Activated CD4-positive, CD25-positive, alpha-beta regulatory T cell treated with anti-CD3 and anti-CD28 coated beads, Interleukin-2, amount 50 U/mL, for 24 hours (primary cell): Measurements from ENCODE around the gene HRCT1.
"Not testable (repeated sequence)": the region's sequence is repeated elsewhere in the genome, so short reads cannot be mapped to it uniquely, and the experiment has no call there.

ENCODE experiments used
- ATAC-seq, 2 donors: fragments of 150-1000 bp; cut with Tn5 transposase; one replicate each; pipeline ENCODE4 v1.10.0; 2021; ENCODE audit warnings: mild to moderate bottlenecking in 1 of 2, moderate library complexity in 1 of 2

Gene HRCT1

GRCh38 chr9:35919212-35920008 lies 13.4 kb downstream of the HRCT1 start:
- no peak for ATAC-seq

DNA sequence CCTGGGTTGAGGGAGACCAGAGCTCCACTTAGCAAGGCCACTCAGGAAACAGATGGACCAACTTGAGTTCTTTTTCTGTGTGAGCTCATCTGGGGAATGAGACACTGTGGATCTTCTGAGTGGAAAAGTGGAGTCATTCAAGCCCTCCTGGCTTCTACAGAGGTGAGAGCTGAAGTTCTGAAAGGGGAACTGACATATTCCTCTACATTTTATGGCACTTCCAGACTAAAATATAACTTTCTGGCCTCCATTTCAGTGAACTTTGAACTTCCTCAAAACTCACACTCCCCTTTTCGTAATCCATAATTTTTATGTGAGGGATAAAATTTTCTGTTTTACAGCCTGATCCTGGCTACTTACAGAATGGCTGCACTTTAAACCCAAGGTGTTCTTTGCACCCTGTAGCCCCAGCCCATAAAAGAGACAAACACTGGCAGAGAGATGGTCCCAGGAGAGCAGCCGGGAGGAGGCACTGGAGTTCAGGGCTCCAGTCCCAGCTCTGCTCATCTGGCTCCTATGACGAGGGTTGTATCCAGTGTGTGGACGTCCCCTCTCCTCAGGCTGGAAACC lies 14.1 kb downstream of the HRCT1 start:
- no peak for ATAC-seq

- ATAC-seq, result no peak
These were observed 17.6 kb downstream of the HRCT1 start for GRCh38 chr9:35923598-35923926.

DNA sequence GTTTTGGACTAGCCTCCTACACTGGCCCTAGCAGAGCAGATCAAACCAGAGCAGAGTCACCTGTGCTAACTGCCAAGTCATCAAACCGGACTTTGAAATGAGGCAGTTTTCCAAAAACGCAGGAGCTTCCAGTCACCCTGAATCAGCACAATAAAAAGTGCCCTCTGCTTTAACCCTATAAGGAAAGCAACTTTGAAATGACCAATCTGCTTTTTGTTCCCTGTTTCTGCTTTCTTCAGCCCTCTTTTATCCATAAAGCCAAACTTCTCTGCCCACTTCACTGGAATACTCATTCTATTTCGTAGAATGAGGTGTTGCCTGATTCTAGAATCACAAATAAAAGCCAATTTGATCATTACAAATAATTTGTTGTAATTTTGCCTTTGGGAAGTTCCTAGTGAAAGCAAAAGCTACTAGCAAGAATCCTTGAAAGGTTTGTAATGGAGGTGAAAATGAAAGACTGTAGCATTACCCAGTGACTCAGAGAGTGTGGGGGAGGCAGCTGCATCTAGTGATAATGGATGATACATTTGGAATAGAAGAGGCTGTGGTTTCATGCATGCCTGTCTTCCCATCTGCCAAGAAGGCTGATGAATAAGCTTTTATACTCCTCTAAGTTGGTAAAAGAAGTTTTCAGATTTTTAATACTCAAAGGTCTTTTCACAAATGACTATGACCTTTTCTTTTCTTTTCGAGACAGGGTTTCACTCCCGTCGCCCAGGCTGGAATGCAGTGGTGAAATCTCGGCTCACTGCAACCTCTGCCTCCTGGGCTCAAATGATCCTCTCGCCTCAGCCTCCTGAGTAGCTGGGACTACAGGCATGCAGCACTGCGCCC lies 18.1 kb downstream of the HRCT1 start:
- ATAC-seq, result peak; percentile 71 to 85

GRCh38 chr9:35928591-35929452 lies 22.8 kb downstream of the HRCT1 start:
- ATAC-seq, result no peak

DNA sequence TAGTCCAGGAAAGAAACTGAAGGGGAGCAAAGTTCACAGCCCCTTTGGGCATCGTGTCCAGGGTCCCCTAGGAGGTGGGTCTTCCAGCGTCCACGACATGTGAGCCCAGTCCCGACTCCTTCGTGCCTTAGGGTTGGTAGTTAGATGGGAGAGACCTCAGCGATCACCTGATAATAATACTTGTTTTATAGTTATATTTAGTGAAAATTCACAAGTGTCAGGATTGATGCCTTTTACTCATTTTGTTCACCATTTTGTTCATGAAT lies 23.4 kb downstream of the HRCT1 start:
- ATAC-seq, result no peak

- no peak for ATAC-seq
These were observed 24.5 kb downstream of the HRCT1 start for GRCh38 chr9:35930521-35930920.

- ATAC-seq, result no peak
These were observed 25.0 kb downstream of the HRCT1 start for GRCh38 chr9:35930989-35931388.

DNA sequence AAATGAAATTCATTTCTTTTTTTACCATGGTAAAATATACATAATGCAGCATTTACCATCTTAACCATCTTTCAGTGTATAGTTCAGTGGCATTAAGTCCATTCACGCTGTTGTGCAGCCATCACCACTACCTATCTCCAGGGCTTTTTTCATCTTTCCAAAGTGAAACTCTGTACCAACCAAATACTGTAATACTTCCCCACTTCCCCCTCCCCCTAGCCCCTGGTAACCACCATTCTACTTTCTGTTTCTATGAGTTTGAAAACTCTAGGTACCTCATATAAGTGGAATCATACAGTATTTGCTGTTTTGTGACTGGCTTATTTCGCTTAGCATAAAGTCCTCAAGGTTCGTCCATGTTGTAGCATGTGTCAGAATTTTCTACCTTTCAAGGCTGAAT lies 26.7 kb downstream of the HRCT1 start:
- peak; percentile 51 to 85 for ATAC-seq

DNA sequence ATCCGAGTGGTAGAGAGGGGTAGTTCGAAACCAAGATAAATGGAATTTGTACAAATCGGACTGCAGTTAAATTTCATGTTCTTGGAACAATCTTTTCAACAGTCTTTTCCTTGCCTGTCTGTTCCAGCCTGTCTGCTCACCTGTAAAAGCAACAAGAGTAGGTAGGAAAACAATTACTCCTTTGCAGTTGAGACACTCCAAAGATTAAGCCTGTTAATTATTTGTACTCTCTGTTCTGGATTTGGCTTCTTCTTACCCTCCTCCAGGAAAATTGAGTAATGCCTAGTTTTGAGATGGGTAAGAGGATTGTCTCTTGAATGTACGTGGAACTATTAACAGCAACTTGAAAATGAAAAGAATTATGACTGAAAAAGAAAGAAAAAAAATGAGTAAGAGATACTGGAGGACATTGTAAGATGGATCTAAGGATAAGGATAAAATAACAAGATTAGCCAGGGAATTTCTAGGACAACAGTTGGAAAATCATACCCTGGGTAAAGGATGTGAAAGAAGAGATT lies 27.6 kb downstream of the HRCT1 start:
- ATAC-seq, result no peak

DNA sequence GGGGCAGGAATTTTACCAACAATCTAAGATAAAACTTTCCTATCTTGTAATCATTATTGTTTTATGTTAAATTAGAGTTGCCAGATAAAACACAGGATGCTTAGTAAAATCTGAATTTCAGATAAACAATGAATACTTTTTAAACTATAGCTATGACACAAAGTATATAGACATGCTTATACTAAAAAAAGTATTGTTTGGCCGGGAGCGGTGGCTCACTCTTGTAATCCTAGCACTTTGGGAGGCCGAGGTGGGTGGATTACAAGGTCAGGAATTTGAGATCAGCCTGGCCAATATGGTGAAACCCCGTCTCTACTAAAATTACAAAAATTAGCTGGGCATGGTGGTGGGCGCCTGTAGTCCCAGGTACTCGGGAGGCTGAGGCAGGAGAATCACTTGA lies 28.1 kb downstream of the HRCT1 start:
- not testable (repeated sequence) for ATAC-seq

GRCh38 chr9:35935261-35935660 lies 29.3 kb downstream of the HRCT1 start:
- ATAC-seq, result no peak

DNA sequence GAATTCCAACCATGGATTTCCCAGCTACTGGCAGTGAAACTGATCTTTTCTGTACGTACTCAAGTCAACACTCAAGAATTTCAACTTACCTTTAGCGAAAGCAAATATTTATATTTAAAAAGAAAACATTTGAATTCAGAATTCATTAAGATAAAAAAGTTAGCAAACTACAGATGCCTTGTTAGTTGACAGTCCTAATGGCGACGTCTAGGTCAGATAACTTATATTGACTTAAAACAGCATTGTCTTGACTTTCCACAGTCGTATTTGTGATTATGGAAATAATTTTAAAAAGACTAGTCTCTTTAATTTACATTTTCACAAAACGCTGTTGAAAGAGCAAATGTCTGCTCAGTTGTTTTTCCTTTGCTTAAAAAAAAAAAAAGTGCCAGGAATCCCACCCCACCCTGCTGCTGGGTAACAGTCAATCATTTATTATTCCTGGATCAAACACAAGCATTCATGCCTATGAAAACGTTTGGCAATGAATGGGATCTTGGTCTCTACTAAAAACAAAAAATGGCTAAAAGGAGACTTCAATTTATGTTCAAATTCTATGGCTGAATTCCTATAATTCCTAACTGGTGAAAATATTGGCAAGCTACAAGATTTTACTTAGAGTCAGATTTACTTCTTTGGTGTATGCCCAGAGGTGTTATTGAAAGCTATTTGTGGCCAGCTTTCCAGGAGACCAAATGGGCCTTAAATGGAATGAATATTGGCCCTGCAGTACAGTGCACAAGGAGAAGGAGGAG lies 29.9 kb downstream of the HRCT1 start:
- no peak for ATAC-seq

DNA sequence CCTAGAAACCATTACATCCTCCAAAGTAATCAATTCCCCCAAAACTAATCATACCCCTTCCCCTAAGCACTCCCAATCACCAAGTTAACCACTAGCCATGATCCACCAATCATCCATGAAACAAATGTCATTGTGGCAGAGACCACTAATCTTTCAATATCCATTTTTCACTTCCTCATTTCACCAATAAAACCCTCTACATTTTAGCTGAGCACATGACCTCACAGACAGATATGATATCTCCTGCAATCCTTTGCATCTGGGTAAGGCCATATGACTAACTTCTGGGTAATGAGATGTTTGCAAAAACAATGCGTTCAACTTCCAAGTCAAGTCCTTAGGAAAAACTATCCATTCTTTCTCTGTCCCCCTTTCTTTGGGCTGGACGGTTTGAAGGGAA lies 31.2 kb downstream of the HRCT1 start:
- ATAC-seq, result no peak

- ATAC-seq, result no peak
These were observed 32.7 kb downstream of the HRCT1 start for GRCh38 chr9:35938474-35939356.

DNA sequence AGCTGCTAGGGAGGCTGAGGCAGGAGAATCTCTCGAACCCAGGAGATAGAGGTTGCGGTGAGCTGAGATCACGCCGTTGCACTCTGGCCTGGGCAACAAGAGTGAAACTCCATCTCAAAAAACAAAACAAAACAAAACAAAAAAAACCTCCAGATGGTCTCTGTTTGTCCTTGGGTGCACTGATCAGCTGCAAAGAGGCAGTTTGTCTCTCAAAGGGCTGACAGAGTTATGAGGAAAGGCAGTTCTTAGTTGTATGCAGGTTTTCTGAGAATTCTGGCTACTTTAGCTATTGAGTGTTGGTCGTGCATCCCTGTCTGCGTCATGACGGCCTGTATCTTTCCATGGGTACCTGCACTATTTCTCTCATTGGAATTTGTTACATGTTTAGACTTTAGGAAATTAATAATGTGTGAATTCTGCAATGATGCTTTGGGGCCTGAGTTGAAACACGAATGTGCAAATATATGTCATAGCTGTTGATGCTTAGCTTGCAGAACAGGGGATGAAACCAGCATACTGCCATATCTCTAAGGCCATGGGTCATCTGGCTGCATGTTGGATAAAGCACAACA lies 33.8 kb downstream of the HRCT1 start:
- ATAC-seq, result no peak

DNA sequence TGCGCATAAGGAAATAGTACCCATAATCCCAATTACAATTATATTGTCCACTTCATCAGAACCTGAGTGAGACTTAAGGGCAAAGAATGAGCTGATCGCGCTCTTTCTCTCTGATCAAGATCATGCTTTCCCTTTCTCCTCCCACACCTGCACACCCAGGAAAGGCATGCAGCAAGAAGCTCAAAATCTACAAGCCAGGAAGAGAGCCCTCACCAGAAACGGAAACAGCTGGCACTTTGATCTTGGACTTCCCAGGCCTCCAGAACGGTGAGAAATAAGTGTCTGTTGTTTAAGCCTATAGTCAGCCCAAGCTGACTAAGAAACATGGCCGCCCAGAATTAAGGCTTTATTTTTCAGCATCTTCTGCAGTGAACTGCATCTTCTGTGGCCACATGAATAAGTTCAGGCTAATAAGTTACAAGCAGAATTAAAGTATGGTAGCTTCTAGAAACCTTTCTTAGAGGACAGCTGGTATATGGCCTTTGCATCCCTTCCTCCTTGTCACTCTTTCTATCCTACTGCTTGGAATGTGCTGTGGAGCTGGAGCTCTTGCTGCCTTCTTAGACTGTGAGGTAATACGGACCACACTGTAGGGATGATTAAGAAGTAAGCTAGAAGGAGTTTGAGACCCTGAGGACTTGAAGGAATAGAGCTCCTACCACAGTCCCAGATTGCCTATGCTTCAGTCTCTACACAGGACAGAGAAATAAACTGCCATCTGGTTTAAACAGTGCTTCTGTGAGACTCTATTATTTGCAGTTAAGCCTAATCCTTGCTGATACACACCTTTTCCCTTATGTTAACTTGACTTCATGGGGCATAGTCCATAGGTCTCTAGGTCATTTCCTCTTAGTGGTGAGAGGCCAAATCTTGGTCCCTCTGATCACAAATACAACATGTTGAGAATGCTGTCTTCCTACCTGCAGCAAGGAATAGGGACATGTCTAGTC lies 34.7 kb downstream of the HRCT1 start:
- ATAC-seq, result peak; percentile 54 to 65

- ATAC-seq, result no peak
These were observed 36.3 kb downstream of the HRCT1 start for GRCh38 chr9:35942286-35942685.

GRCh38 chr9:35944173-35944572 lies 38.2 kb downstream of the HRCT1 start:
- ATAC-seq, result no peak

DNA sequence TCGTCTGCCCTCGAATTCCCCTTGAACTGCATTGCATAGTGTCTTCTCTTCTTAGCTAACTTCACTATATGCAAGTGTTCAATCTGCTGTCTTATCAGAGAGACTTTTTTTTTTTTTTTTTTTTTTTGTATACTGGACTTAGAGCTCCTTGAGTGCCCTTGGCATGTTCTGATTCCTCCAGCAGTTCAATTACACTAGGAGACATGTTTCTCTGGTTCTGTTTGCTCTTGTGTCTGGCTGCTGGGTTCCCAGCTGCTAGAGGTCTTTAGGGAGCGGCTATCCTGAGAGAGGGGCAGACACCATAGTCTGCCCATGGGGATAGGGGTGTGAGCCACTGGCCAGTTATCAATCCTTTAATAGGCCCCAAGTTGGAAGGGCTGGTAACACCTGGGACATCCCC lies 38.8 kb downstream of the HRCT1 start:
- no peak for ATAC-seq
